Lower leg skin (tissue), 3 donors: ENCODE measurements around the gene MYBL2.

Experiments
- POLR2A ChIP-seq, 2 donors: fragments of 450-650 bp; IDR thresholded peaks; one replicate each; pipeline ENCODE4 v1.6.1; 2016 to 2017; ENCODE audit warnings: antibody characterized with exemption in 2 of 2, mild to moderate bottlenecking in 1 of 2, moderate library complexity in 1 of 2
- TF ChIP-seq, protein P1 (sequence below), 3 donors: fragments of 450-650 bp; IDR thresholded peaks; one replicate each; pipeline ENCODE4 v1.5.1; 2016; ENCODE audit warnings: antibody characterized with exemption in 3 of 3, mild to moderate bottlenecking in 3 of 3, moderate library complexity in 2 of 3

DNA sequence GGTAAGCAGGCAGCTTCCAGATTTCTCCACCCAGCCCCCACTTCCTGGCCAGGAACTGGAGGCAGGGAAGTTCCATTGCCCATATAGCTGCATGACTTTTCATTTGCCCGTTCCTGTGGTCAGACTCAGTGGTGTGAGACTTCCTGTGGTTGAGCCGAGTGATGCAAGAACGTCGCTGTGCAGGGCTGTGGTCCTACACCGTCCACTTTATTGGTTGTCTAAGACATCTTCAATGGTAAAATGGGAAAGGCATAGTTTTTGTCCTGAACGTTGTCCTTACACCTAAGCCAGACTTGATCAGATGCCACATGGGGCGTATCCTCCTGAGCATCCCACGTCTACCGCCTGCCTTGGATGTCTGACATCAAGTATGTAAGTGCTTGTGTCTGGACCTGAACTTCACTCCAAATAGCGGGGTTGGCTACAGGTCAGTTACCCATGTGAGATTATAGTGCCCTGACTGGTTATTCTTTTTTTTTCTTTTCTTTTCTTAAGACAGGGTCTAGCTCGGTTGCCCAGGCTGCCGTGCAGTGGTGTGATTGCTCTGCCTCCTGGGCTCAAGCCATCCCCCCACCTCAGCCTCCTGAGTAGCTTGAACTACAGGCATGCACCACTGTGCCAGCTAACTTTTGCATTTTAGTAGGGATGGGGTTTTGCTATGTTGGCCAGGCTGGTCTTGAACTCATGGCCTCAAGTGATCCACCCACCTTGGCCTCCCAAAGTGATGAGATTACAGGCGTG, 85.8 kb downstream of the MYBL2 start:
- TF ChIP-seq, protein P1, sequence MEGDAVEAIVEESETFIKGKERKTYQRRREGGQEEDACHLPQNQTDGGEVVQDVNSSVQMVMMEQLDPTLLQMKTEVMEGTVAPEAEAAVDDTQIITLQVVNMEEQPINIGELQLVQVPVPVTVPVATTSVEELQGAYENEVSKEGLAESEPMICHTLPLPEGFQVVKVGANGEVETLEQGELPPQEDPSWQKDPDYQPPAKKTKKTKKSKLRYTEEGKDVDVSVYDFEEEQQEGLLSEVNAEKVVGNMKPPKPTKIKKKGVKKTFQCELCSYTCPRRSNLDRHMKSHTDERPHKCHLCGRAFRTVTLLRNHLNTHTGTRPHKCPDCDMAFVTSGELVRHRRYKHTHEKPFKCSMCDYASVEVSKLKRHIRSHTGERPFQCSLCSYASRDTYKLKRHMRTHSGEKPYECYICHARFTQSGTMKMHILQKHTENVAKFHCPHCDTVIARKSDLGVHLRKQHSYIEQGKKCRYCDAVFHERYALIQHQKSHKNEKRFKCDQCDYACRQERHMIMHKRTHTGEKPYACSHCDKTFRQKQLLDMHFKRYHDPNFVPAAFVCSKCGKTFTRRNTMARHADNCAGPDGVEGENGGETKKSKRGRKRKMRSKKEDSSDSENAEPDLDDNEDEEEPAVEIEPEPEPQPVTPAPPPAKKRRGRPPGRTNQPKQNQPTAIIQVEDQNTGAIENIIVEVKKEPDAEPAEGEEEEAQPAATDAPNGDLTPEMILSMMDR (IDR thresholded peaks at IDR 0.05) = no peak
- TF ChIP-seq POLR2A (IDR thresholded peaks at IDR 0.05) = no peak
